IPS-NIHi7 (cell line): ENCODE results near the gene EGR2.
A peak's percentile ranks its signal among the peaks of the same experiment; 100 is the strongest.

Source experiments
- DNase-seq: peaks from one replicate; pipeline ENCODE4 v3.0.0; 2012; ENCODE audit warnings: mixed read lengths; ENCODE audit errors: extremely low spot score

Gene EGR2

GRCh38 chr10:62816331-62817120, at the start of gene EGR2:
EGR2 (minus strand) TSS chr10:62816366; CDS start chr10:62816029, 337 bp downstream.
- DNase-seq: peak; percentile 82

- no peak for DNase-seq
Measured at GRCh38 chr10:62862447-62862846, 46.3 kb upstream of the EGR2 start.

GRCh38 chr10:62861507-62861906, 45.3 kb upstream of the EGR2 start:
- no peak for DNase-seq

GRCh38 chr10:62860946-62861345, 44.8 kb upstream of the EGR2 start:
- no peak for DNase-seq

GRCh38 chr10:62858364-62858763, 42.2 kb upstream of the EGR2 start:
- peak; percentile 53 for DNase-seq

GRCh38 chr10:62856021-62856420, 39.9 kb upstream of the EGR2 start:
- DNase-seq: no peak

- DNase-seq: peak; percentile 22
Measured at GRCh38 chr10:62853710-62854109, 37.5 kb upstream of the EGR2 start.

- no peak for DNase-seq
Measured at GRCh38 chr10:62852961-62853702, 37.0 kb upstream of the EGR2 start.

GRCh38 chr10:62851442-62851841, 35.3 kb upstream of the EGR2 start:
- DNase-seq: peak; percentile 61

GRCh38 chr10:62850646-62851045, 34.5 kb upstream of the EGR2 start:
- no peak for DNase-seq

- DNase-seq: no peak
Measured at GRCh38 chr10:62847433-62847832, 31.3 kb upstream of the EGR2 start.

GRCh38 chr10:62844280-62845011, 28.3 kb upstream of the EGR2 start:
- DNase-seq: no peak

- DNase-seq: no peak
Measured at GRCh38 chr10:62843600-62843999, 27.4 kb upstream of the EGR2 start.

- DNase-seq: no peak
Measured at GRCh38 chr10:62842983-62843382, 26.8 kb upstream of the EGR2 start.

GRCh38 chr10:62839590-62839989, 23.4 kb upstream of the EGR2 start:
- DNase-seq: no peak

- no peak for DNase-seq
Measured at GRCh38 chr10:62831346-62831745, 15.2 kb upstream of the EGR2 start.

GRCh38 chr10:62830679-62831078, 14.5 kb upstream of the EGR2 start:
- no peak for DNase-seq

- DNase-seq: no peak
Measured at GRCh38 chr10:62829622-62830021, 13.5 kb upstream of the EGR2 start.

- no peak for DNase-seq
Measured at GRCh38 chr10:62826273-62826672, 10.1 kb upstream of the EGR2 start.

- DNase-seq: no peak
Measured at GRCh38 chr10:62820586-62820985, 4.4 kb upstream of the EGR2 start.

GRCh38 chr10:62819141-62819920, 3.2 kb upstream of the EGR2 start:
- DNase-seq: no peak
